Upper lobe of right lung (tissue), 1 donor: ENCODE data around the gene EDA. TPM values are rescaled to one million over a fixed set of nuclear protein-coding genes. Genes with fewer than 3 reads are reported as not detected.

ENCODE experiments used
- ATAC-seq: fragments of 200-7000 bp; cut with Tn5 transposase; one replicate; pipeline ENCODE4 v1.9.1; 2020; ENCODE audit warnings: mild to moderate bottlenecking, moderate library complexity
- DNase-seq: peaks from one replicate; pipeline ENCODE4 v3.0.0-alpha.2; 2020
- H3K27ac ChIP-seq: fragments of 200-600 bp; one replicate; pipeline ENCODE4 v1.8.0; 2022
- H3K27me3 ChIP-seq: fragments of 200-600 bp; one replicate; pipeline ENCODE4 v1.8.0; 2022; ENCODE audit warnings: mild to moderate bottlenecking
- H3K36me3 ChIP-seq: fragments of 200-600 bp; one replicate; pipeline ENCODE4 v1.8.0; 2022
- H3K4me1 ChIP-seq: fragments of 200-600 bp; one replicate; pipeline ENCODE4 v1.8.0; 2022
- H3K4me3 ChIP-seq: fragments of 200-600 bp; one replicate; pipeline ENCODE4 v1.8.0; 2022; ENCODE audit warnings: mild to moderate bottlenecking
- H3K9me3 ChIP-seq: fragments of 200-600 bp; one replicate; pipeline ENCODE4 v1.8.0; 2022
- CTCF ChIP-seq: fragments of 200-600 bp; IDR thresholded peaks from one replicate; pipeline ENCODE4 v1.8.0; 2022; ENCODE audit warnings: antibody characterized with exemption
- intact Hi-C: fragments of 100-400 bp; cut with DNase I; formaldehyde crosslinking; loops from one replicate; pipeline ENCODE4 v1.11.0; 2022
- total RNA-seq: library from RNA; stranded (reverse); fragmentation: NEBNext Ultra II Directional; extraction: Animal tissue kit (Norgen Biotek cat#: 25700); gene quantifications from one replicate; pipeline ENCODE4 v1.2.1, GENCODE V29; 2021
- donor health status: DM: no; HTN: yes; CAD: no; lungs with severe emphysema.

EDA gene
- total RNA-seq, 1 donor from 2014 or later, result 5.5 TPM

- intact Hi-C loops, result no loop called here
- no peaks in the 10 kb centered on the region for H3K9me3 ChIP-seq
- DNase-seq (no peak), ATAC-seq (no peak)
- no peak overlapping the region for H3K27ac ChIP-seq
- H3K27me3 ChIP-seq, result no peaks in the 10 kb centered on the region
- H3K4me1 ChIP-seq, result no peaks in the 10 kb centered on the region
- H3K4me3 ChIP-seq, result no peak overlapping the region
- no peak for TF ChIP-seq CTCF
- H3K36me3 ChIP-seq, result no peaks in the 10 kb centered on the region
Measured at GRCh38 chrX:69664693-69665092, 48.8 kb downstream of the EDA start.

DNA sequence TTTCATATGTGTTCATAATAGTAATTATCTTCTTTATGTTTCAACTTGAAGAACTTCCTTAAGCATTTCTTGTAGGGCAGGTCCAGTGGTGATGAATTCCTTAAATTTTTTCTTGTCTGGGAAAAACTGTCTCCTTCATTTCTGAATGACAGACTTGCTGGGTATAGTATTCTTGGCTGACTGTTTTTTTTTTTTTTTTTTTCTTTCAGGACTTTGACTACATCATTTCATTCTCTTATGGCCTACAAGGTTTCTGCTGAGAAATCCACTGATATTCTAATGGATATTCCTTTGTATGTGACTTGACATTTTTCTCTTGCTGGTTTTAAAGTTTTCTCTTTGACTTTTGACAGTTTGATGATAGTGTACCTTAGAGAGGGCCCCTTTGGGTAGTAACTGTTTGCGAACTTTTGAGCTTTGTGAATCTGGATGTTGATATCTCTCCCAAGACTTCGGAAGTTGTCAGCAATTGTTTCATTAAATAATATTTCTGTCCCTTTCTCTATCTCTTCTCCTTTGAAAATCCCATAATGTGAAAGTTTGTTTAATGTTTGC lies 54.2 kb downstream of the EDA start:
- H3K9me3 ChIP-seq, result no peaks in the 10 kb centered on the region
- H3K4me3 ChIP-seq, result no peak overlapping the region
- DNase-seq (no peak), ATAC-seq (no peak)
- intact Hi-C loops, result no loop called here
- H3K27ac ChIP-seq, result no peak overlapping the region
- H3K27me3 ChIP-seq, result no peaks in the 10 kb centered on the region
- H3K36me3 ChIP-seq, result no peaks in the 10 kb centered on the region
- no peaks in the 10 kb centered on the region for H3K4me1 ChIP-seq
- no peak for TF ChIP-seq CTCF

DNA sequence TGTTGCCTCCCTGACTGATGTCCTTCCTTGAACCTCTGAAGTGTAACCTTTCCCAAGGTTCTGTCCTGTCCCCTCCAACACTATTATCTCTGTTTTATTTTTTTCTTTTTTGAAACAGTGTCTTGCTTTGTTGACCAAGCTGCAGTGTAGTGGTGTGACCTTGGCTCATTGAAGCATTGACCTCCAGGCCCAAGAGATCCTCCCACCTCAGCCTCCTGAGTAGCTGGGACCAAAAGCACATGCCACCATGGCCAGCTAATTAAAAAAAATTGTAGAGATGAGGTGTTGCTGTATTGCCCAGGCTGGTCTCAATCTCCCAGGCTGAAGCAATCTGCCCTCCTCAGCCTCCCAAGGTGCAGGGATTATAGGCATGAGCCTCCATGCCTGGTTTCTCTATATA lies 59.0 kb downstream of the EDA start:
- no peak for TF ChIP-seq CTCF
- no peak for DNase-seq
- H3K9me3 ChIP-seq, result no peaks in the 10 kb centered on the region
- no peaks in the 10 kb centered on the region for H3K36me3 ChIP-seq
- H3K27ac ChIP-seq, result no peak overlapping the region
- no peaks in the 10 kb centered on the region for H3K27me3 ChIP-seq
- intact Hi-C loops, result no loop called here
- no peaks in the 10 kb centered on the region for H3K4me1 ChIP-seq
- no peak for ATAC-seq
- no peak overlapping the region for H3K4me3 ChIP-seq

GRCh38 chrX:69705818-69706217 lies 89.9 kb downstream of the EDA start:
- Histone ChIP-seq H3K4me3 (no peak overlapping the region), H3K9me3 (no peaks in the 10 kb centered on the region), H3K27ac (no peak overlapping the region), H3K27me3 (no peaks in the 10 kb centered on the region), H3K36me3 (no peaks in the 10 kb centered on the region), H3K4me1 (no peaks in the 10 kb centered on the region)
- TF ChIP-seq CTCF, result no peak
- DNase-seq (no peak), ATAC-seq (no peak)
- intact Hi-C loops, result no loop called here

DNA sequence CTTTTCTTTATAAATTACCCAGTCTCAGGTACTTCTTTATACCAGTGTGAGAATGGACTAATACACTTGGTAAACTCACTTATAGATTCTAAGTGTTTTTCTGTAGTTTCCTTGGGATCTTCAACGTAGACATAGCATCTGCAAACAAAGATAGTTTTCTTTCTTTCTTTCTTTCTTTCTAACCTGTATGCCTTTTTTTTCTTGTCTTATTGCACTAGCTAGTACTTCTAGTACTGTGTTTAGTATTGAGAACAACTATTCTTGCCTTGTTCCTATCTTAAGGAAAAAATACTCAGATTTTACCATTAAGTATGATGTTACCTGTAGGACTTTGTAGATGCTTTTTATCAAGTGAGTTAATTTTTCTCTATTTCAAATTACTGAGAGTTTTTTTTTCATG lies 102.2 kb downstream of the EDA start:
- DNase-seq, result no peak
- no peak overlapping the region for H3K4me3 ChIP-seq
- intact Hi-C loops, result no loop called here
- H3K4me1 ChIP-seq, result no peaks in the 10 kb centered on the region
- H3K27me3 ChIP-seq, result no peaks in the 10 kb centered on the region
- no peak for TF ChIP-seq CTCF
- ATAC-seq, result no peak
- H3K9me3 ChIP-seq, result no peaks in the 10 kb centered on the region
- H3K27ac ChIP-seq, result no peak overlapping the region
- H3K36me3 ChIP-seq, result no peaks in the 10 kb centered on the region

- TF ChIP-seq CTCF, result no peak
- H3K36me3 ChIP-seq, result no peaks in the 10 kb centered on the region
- no peaks in the 10 kb centered on the region for H3K27me3 ChIP-seq
- no peaks in the 10 kb centered on the region for H3K4me1 ChIP-seq
- DNase-seq, result no peak
- no peak overlapping the region for H3K27ac ChIP-seq
- no peaks in the 10 kb centered on the region for H3K9me3 ChIP-seq
- ATAC-seq, result no peak
- intact Hi-C loops, result no loop called here
- H3K4me3 ChIP-seq, result no peak overlapping the region
Measured at GRCh38 chrX:69724307-69724706, 108.4 kb downstream of the EDA start.
